Measurements from ENCODE around the gene RYR2.
"Not testable (repeated sequence)": the region's sequence is repeated elsewhere in the genome, so short reads cannot be mapped to it uniquely, and the experiment has no call there.

Gene RYR2

GRCh38 chr1:237553078-237553477 is 511.1 kb downstream of the RYR2 start:
- no peak for DNase-seq (ENCODE audit: low read depth, low spot score)

- DNase-seq (ENCODE audit: low read depth, low spot score): no peak
Observed at GRCh38 chr1:237556911-237557310, 514.9 kb downstream of the RYR2 start.

- no peak for DNase-seq (ENCODE audit: low read depth, low spot score)
Observed at GRCh38 chr1:237562242-237562823, 520.3 kb downstream of the RYR2 start.

GRCh38 chr1:237565236-237565635 is 523.3 kb downstream of the RYR2 start:
- DNase-seq (ENCODE audit: low read depth, low spot score): no peak

GRCh38 chr1:237566581-237566980 is 524.6 kb downstream of the RYR2 start:
- no peak for DNase-seq (ENCODE audit: low read depth, low spot score)

- DNase-seq (ENCODE audit: low read depth, low spot score): no peak
Observed at GRCh38 chr1:237568955-237569354, 527.0 kb downstream of the RYR2 start.

GRCh38 chr1:237570530-237570929 is 528.5 kb downstream of the RYR2 start:
- DNase-seq (ENCODE audit: low read depth, low spot score): no peak

GRCh38 chr1:237574536-237574935 is 532.6 kb downstream of the RYR2 start:
- DNase-seq (ENCODE audit: low read depth, low spot score): no peak

- no peak for DNase-seq (ENCODE audit: low read depth, low spot score)
Observed at GRCh38 chr1:237578540-237578939, 536.6 kb downstream of the RYR2 start.

- DNase-seq (ENCODE audit: low read depth, low spot score): no peak
Observed at GRCh38 chr1:237580726-237581125, 538.7 kb downstream of the RYR2 start.

GRCh38 chr1:237583270-237583669 is 541.3 kb downstream of the RYR2 start:
- no peak for DNase-seq (ENCODE audit: low read depth, low spot score)

- DNase-seq (ENCODE audit: low read depth, low spot score): no peak
Observed at GRCh38 chr1:237583756-237584155, 541.8 kb downstream of the RYR2 start.

- DNase-seq (ENCODE audit: low read depth, low spot score): no peak
Observed at GRCh38 chr1:237590386-237590785, 548.4 kb downstream of the RYR2 start.

- DNase-seq (ENCODE audit: low read depth, low spot score): no peak
Observed at GRCh38 chr1:237591353-237591752, 549.4 kb downstream of the RYR2 start.

- DNase-seq (ENCODE audit: low read depth, low spot score): not testable (repeated sequence)
Observed at GRCh38 chr1:237603036-237603568, 561.1 kb downstream of the RYR2 start.

- no peak for DNase-seq (ENCODE audit: low read depth, low spot score)
Observed at GRCh38 chr1:237608433-237608832, 566.4 kb downstream of the RYR2 start.

GRCh38 chr1:237610157-237610556 is 568.2 kb downstream of the RYR2 start:
- DNase-seq (ENCODE audit: low read depth, low spot score): no peak

- DNase-seq (ENCODE audit: low read depth, low spot score): no peak
Observed at GRCh38 chr1:237613984-237614383, 572.0 kb downstream of the RYR2 start.

- no peak for DNase-seq (ENCODE audit: low read depth, low spot score)
Observed at GRCh38 chr1:237619553-237619952, 577.6 kb downstream of the RYR2 start.

- DNase-seq (ENCODE audit: low read depth, low spot score): no peak
Observed at GRCh38 chr1:237634922-237635321, 592.9 kb downstream of the RYR2 start.

- no peak for DNase-seq (ENCODE audit: low read depth, low spot score)
Observed at GRCh38 chr1:237638555-237638954, 596.6 kb downstream of the RYR2 start.

GRCh38 chr1:237640011-237640671 is 598.2 kb downstream of the RYR2 start:
- DNase-seq (ENCODE audit: low read depth, low spot score): no peak

- no peak for DNase-seq (ENCODE audit: low read depth, low spot score)
Observed at GRCh38 chr1:237640966-237641365, 599.0 kb downstream of the RYR2 start.
